Measurements from ENCODE around the gene ADRB2. TPM values are rescaled to one million over a fixed set of nuclear protein-coding genes. Genes with fewer than 3 reads are reported as not detected.

Gene ADRB2
- total and polyA plus RNA-seq, 4 donors: 1.2 to 7.6 (median 3.8) TPM

GRCh38 chr5:148804393-148804792 lies 22.0 kb upstream of the ADRB2 start:
- WGBS: 91% methylated on average over 6 of the region's 6 CpGs
- H3K4me1 ChIP-seq (ENCODE audit: control insufficient read depth in 4 of 4, insufficient read depth in 4 of 4, low read length in 3 of 4): peaks cover 7 to 12% (median 8%) of the 10 kb centered on the region in 4 donors
- H3K27ac ChIP-seq (ENCODE audit: low read depth in 1 of 2, low read length in 2 of 2): no peak overlapping the region
- TF ChIP-seq, protein P1, sequence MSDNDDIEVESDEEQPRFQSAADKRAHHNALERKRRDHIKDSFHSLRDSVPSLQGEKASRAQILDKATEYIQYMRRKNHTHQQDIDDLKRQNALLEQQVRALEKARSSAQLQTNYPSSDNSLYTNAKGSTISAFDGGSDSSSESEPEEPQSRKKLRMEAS (IDR thresholded peaks at IDR 0.05): no peak
- no peak for TF ChIP-seq ATF3 (IDR thresholded peaks at IDR 0.05)
- TF ChIP-seq, protein P2, sequence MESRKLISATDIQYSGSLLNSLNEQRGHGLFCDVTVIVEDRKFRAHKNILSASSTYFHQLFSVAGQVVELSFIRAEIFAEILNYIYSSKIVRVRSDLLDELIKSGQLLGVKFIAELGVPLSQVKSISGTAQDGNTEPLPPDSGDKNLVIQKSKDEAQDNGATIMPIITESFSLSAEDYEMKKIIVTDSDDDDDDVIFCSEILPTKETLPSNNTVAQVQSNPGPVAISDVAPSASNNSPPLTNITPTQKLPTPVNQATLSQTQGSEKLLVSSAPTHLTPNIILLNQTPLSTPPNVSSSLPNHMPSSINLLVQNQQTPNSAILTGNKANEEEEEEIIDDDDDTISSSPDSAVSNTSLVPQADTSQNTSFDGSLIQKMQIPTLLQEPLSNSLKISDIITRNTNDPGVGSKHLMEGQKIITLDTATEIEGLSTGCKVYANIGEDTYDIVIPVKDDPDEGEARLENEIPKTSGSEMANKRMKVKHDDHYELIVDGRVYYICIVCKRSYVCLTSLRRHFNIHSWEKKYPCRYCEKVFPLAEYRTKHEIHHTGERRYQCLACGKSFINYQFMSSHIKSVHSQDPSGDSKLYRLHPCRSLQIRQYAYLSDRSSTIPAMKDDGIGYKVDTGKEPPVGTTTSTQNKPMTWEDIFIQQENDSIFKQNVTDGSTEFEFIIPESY (IDR thresholded peaks at IDR 0.05): no peak
- TF ChIP-seq RXRA (IDR thresholded peaks at IDR 0.05): no peak
- no peak for TF ChIP-seq JUND (IDR thresholded peaks at IDR 0.05)
- no peak for TF ChIP-seq REST (IDR thresholded peaks at IDR 0.05)
- DNase-seq (ENCODE audit: low spot score): no peak
- no peaks in the 10 kb centered on the region for H3K9me3 ChIP-seq (ENCODE audit: control insufficient read depth in 4 of 4, low read length in 3 of 4)
- H3K9ac ChIP-seq (ENCODE audit: low read depth in 1 of 2, low read length in 2 of 2): no peak overlapping the region
- H3K4me3 ChIP-seq (ENCODE audit: low read depth in 1 of 3, low read length in 3 of 3): no peak overlapping the region
- no peaks in the 10 kb centered on the region for H3K27me3 ChIP-seq (ENCODE audit: control insufficient read depth in 4 of 4, insufficient read depth in 4 of 4, low read length in 3 of 4)
- H3K36me3 ChIP-seq (ENCODE audit: control insufficient read depth in 4 of 4, insufficient read depth in 3 of 4, low read depth in 1 of 4, low read length in 3 of 4): no peaks in the 10 kb centered on the region

DNA sequence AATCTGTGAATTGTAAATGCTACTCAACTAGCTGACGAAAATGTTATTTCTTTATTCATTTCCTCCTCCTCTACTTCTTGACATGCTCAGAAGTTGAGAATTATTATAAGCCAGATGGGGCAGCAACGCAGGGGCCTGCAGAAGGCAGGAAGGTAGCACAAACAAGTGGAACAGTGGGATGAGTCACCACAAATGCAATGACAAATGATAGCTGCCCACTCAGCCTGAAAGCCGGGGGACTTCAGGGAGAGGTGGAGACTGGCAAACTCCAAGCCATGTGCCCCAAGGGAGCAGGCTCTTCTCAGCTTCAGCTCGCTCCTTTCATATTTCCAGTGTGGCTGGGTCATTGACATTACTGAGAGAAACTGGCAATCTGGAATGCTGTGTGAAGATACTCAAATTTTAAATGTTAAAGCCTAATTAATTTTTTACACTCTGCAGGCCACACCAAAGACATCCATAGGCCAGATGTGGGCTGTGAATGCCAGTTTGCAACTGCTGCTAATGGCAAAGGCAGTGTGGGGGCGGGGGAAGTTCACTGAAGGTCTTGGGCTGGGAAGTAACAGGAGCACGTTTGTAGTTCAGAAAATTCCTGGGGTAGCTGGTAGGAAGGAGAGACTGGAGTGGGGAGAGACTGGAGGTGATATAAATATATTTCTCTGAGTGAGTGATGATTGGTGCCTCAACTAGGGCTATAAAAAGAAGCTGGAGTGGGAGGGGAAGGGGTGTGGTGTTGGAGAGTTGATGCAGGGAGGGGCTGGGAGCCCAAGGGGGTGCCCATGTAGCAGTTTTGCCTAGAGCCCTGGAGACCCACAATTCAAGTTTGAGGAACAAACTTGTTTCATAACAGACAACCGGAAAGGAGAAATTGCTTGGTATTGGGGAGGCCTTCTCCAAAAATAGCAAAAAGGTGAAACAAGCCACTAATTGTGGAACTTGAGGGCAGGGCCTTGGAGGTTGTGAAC lies 20.8 kb upstream of the ADRB2 start:
- no peak overlapping the region for H3K4me3 ChIP-seq (ENCODE audit: low read depth in 1 of 3, low read length in 3 of 3)
- TF ChIP-seq EGR1 (IDR thresholded peaks at IDR 0.05; ENCODE audit: low read depth in 2 of 2): no peak
- TF ChIP-seq, protein P2 (IDR thresholded peaks at IDR 0.05): no peak
- TF ChIP-seq RAD21 (IDR thresholded peaks at IDR 0.05): no peak
- no peak for TF ChIP-seq JUND (IDR thresholded peaks at IDR 0.05)
- TF ChIP-seq FOXA2 (IDR thresholded peaks at IDR 0.05): no peak
- TF ChIP-seq ATF3 (IDR thresholded peaks at IDR 0.05): no peak
- no peak for TF ChIP-seq FOXA1 (IDR thresholded peaks at IDR 0.05)
- TF ChIP-seq RXRA (IDR thresholded peaks at IDR 0.05): no peak
- WGBS: 80% methylated on average over 7 of the region's 7 CpGs
- H3K27me3 ChIP-seq (ENCODE audit: control insufficient read depth in 4 of 4, insufficient read depth in 4 of 4, low read length in 3 of 4): no peaks in the 10 kb centered on the region
- no peak for DNase-seq (ENCODE audit: low spot score)
- H3K27ac ChIP-seq (ENCODE audit: low read depth in 1 of 2, low read length in 2 of 2): no peak overlapping the region
- H3K4me1 ChIP-seq (ENCODE audit: control insufficient read depth in 4 of 4, insufficient read depth in 4 of 4, low read length in 3 of 4): peaks cover 7 to 12% (median 9%) of the 10 kb centered on the region in 4 donors
- no peaks in the 10 kb centered on the region for H3K9me3 ChIP-seq (ENCODE audit: control insufficient read depth in 4 of 4, low read length in 3 of 4)
- H3K9ac ChIP-seq (ENCODE audit: low read depth in 1 of 2, low read length in 2 of 2): no peak overlapping the region
- H3K36me3 ChIP-seq (ENCODE audit: control insufficient read depth in 4 of 4, insufficient read depth in 3 of 4, low read depth in 1 of 4, low read length in 3 of 4): no peaks in the 10 kb centered on the region

Data from liver (tissue), 9 donors.